SK-N-SH (cell line): ENCODE data around the gene DEPDC4. TPM values are rescaled to one million over a fixed set of nuclear protein-coding genes. Genes with fewer than 3 reads are reported as not detected.

Experiments used
- CTCF ChIA-PET: fragments of 300-600, 350-600 bp; formaldehyde crosslinking; extraction: SDS; loops from one replicate; lab custom pipeline; 2021; lab: Yijun Ruan, JAX
- POLR2A ChIA-PET: fragments of 350-600 bp; sonication (Branson Sonifier 250); formaldehyde crosslinking; extraction: SDS; loops from one replicate; lab custom pipeline; 2020; ENCODE audit warnings: antibody characterized with exemption, inconsistent platforms; lab: Yijun Ruan, JAX
- DNase-seq: peaks from one replicate; pipeline ENCODE4 v3.0.0; 2012
- H2AFZ ChIP-seq: fragments of 200-600 bp; sonication (generic); 2 replicates; pipeline ENCODE4 v1.8.1; 2016; ENCODE audit warnings: antibody characterized with exemption, mild to moderate bottlenecking, low read depth
- H3F3A ChIP-seq: fragments of 200-600 bp; sonication (generic); replicated peaks from 2 replicates; pipeline ENCODE3; 2016; ENCODE audit warnings: antibody characterized with exemption, mild to moderate bottlenecking; ENCODE audit not compliant: insufficient read depth
- H3K27ac ChIP-seq, 2 experiments: fragments of 200-500 bp in 1 of 2; fragments of 200-600 bp in 1 of 2; sonication (Bioruptor generic) in 1 of 2; sonication (generic), shearing (Covaris generic) in 1 of 2; 2 replicates each; pipeline versions ENCODE4 v1.5.1 to v1.6.1; 2014 to 2016; ENCODE audit warnings: low read depth in 2 of 2, inconsistent platforms in 1 of 2, low read length in 1 of 2, mild to moderate bottlenecking in 1 of 2, mixed read lengths in 1 of 2
- H3K27me3 ChIP-seq: fragments of 200-600 bp; sonication (generic), shearing (Covaris generic); 2 replicates; pipeline ENCODE4 v1.6.1; 2016; ENCODE audit warnings: mixed run types; ENCODE audit not compliant: insufficient read depth
- H3K36me3 ChIP-seq, 2 experiments: fragments of 200-500 bp in 1 of 2; fragments of 200-600 bp in 1 of 2; sonication (Bioruptor generic) in 1 of 2; sonication (generic) in 1 of 2; replicated peaks in 1 of 2; 2 replicates each; pipeline versions ENCODE3 to v1.5.1; 2014 to 2016; ENCODE audit warnings: low read length in 1 of 2, mild to moderate bottlenecking in 1 of 2; ENCODE audit not compliant: insufficient read depth in 2 of 2, control insufficient read depth in 1 of 2
- H3K4me1 ChIP-seq, 2 experiments: fragments of 200-500 bp in 1 of 2; fragments of 200-600 bp in 1 of 2; sonication (Bioruptor generic) in 1 of 2; sonication (generic), shearing (Covaris generic) in 1 of 2; 2 replicates each; pipeline versions ENCODE4 v1.5.1 to v1.6.1; 2014 to 2016; ENCODE audit warnings: low read depth in 1 of 2, low read length in 1 of 2, mixed run types in 1 of 2; ENCODE audit not compliant: insufficient read depth in 2 of 2, control insufficient read depth in 1 of 2
- H3K4me2 ChIP-seq: fragments of 200-600 bp; sonication (generic), shearing (Covaris generic); 2 replicates; pipeline ENCODE4 v1.6.1; 2017; ENCODE audit warnings: mixed run types
- H3K4me3 ChIP-seq, 2 experiments: fragments of 200-500 bp in 1 of 2; fragments of 200-600 bp in 1 of 2; sonication (Bioruptor generic) in 1 of 2; sonication (generic), shearing (Covaris generic) in 1 of 2; 2 replicates each; pipeline versions ENCODE4 v1.5.1 to v1.8.1; 2014 to 2016; ENCODE audit warnings: low read depth in 2 of 2, inconsistent platforms in 1 of 2, low read length in 1 of 2, mild to moderate bottlenecking in 1 of 2, mixed read lengths in 1 of 2, moderate library complexity in 1 of 2
- H3K79me2 ChIP-seq: fragments of 200-600 bp; sonication (generic); 2 replicates; pipeline ENCODE4 v1.8.1; 2017; ENCODE audit warnings: mild to moderate bottlenecking; ENCODE audit not compliant: insufficient read depth
- H3K9ac ChIP-seq: fragments of 200-600 bp; sonication (generic); 2 replicates; pipeline ENCODE4 v1.6.1; 2017; ENCODE audit warnings: mixed run types
- H3K9me2 ChIP-seq: fragments of 200-600 bp; sonication (generic); 2 replicates; pipeline ENCODE4 v1.6.1; 2017; ENCODE audit warnings: mixed run types
- H3K9me3 ChIP-seq: fragments of 200-600 bp; sonication (generic); 2 replicates; pipeline ENCODE4 v1.6.1; 2017; ENCODE audit warnings: mixed run types, mild to moderate bottlenecking, moderate library complexity
- H4K20me1 ChIP-seq: fragments of 200-600 bp; sonication (generic); 2 replicates; pipeline ENCODE4 v1.6.1; 2017; ENCODE audit warnings: mild to moderate bottlenecking, mixed run types; ENCODE audit not compliant: insufficient read depth
- CTCF ChIP-seq: fragments of 200-600 bp; sonication (generic); IDR thresholded peaks from 2 replicates; pipeline ENCODE4 v1.6.1; 2017; ENCODE audit warnings: antibody characterized with exemption, mild to moderate bottlenecking, moderate library complexity
- ELF1 ChIP-seq: IDR thresholded peaks from 2 replicates; pipeline ENCODE4 v1.4.0; 2012
- EP300 ChIP-seq, 2 experiments: IDR thresholded peaks; 2 replicates each; pipeline versions ENCODE4 v1.4.0 to v1.6.1; 2012; ENCODE audit warnings: borderline replicate concordance in 1 of 2, low read depth in 1 of 2, low read length in 1 of 2
- EZH2phosphoT487 ChIP-seq: fragments of 200-600 bp; sonication (generic); IDR thresholded peaks from 2 replicates; pipeline ENCODE4 v1.6.1; 2017; ENCODE audit warnings: low read depth, mixed run types, mild to moderate bottlenecking, antibody characterized with exemption, moderate library complexity, borderline replicate concordance
- FOSL2 ChIP-seq: IDR thresholded peaks from 2 replicates; pipeline ENCODE4 v1.4.0; 2012; ENCODE audit warnings: low read depth, mild to moderate bottlenecking, moderate library complexity, borderline replicate concordance
- FOXJ3 ChIP-seq: sonication (generic); formaldehyde crosslinking; IDR thresholded peaks from 2 replicates; pipeline ENCODE4 v1.5.1; 2020; ENCODE audit warnings: mild to moderate bottlenecking, missing genetic modification reagents
- IRF3 ChIP-seq: fragments of 150-350 bp; IDR thresholded peaks from 2 replicates; pipeline ENCODE4 v1.6.1; 2016; ENCODE audit warnings: mild to moderate bottlenecking, low read depth, low read length
- JUND ChIP-seq: IDR thresholded peaks from 2 replicates; pipeline ENCODE4 v1.4.0; 2012
- MEF2A ChIP-seq: IDR thresholded peaks from 2 replicates; pipeline ENCODE4 v1.4.0; 2012; ENCODE audit warnings: low read depth, borderline replicate concordance
- MXI1 ChIP-seq: IDR thresholded peaks from 2 replicates; pipeline ENCODE4 v1.6.1; 2012; ENCODE audit warnings: mild to moderate bottlenecking, low read depth, low read length, improper control_type of control experiment
- PBX3 ChIP-seq: IDR thresholded peaks from 2 replicates; pipeline ENCODE4; 2012
- POLR2AphosphoS5 ChIP-seq: IDR thresholded peaks from 2 replicates; pipeline ENCODE4 v1.6.1; 2012; ENCODE audit warnings: low read depth, low read length
- RAD21 ChIP-seq: IDR thresholded peaks from 2 replicates; pipeline ENCODE4 v1.6.1; 2012; ENCODE audit warnings: mild to moderate bottlenecking, low read length
- RCOR1 ChIP-seq: fragments of 150-350 bp; IDR thresholded peaks from 2 replicates; pipeline ENCODE4 v1.6.1; 2017; ENCODE audit warnings: antibody characterized with exemption, low read length
- RFX5 ChIP-seq: IDR thresholded peaks from 2 replicates; pipeline ENCODE4 v1.6.1; 2012; ENCODE audit warnings: mild to moderate bottlenecking, improper control_type of control experiment, low read length
- RXRA ChIP-seq: IDR thresholded peaks from 2 replicates; pipeline ENCODE4 v1.4.0; 2012; ENCODE audit warnings: low read depth, mild to moderate bottlenecking, borderline replicate concordance
- SIN3A ChIP-seq: IDR thresholded peaks from 2 replicates; pipeline ENCODE4 v1.6.1; 2012; ENCODE audit warnings: low read depth, mild to moderate bottlenecking, low read length, moderate library complexity, borderline replicate concordance
- TCF12 ChIP-seq: IDR thresholded peaks from 2 replicates; pipeline ENCODE4 v1.4.0; 2012
- TEAD4 ChIP-seq: IDR thresholded peaks from 2 replicates; pipeline ENCODE4 v1.4.0; 2012; ENCODE audit warnings: mild to moderate bottlenecking, borderline replicate concordance; ENCODE audit not compliant: insufficient read depth
- USF1 ChIP-seq: IDR thresholded peaks from 2 replicates; pipeline ENCODE4 v1.4.0; 2012; ENCODE audit warnings: low read depth, borderline replicate concordance
- YY1 ChIP-seq: IDR thresholded peaks from 2 replicates; pipeline ENCODE4 v1.4.0; 2012; ENCODE audit warnings: low read depth, mild to moderate bottlenecking
- WGBS: methylation state at CpG from one replicate; pipeline ENCODE4 v1.1.6; 2017; ENCODE audit warnings: low lambda C conversion rate; 5-methylcytosine and 5-hydroxymethylcytosine counted together
- polyA plus RNA-seq, 3 experiments: library from polyadenylated mRNA; depleted of rRNA; stranded (reverse); fragments of >200 nt; gene quantifications; 2 replicates each; pipeline ENCODE4 v1.2.3, GENCODE V29; 2012

The DEPDC4 gene
- polyA plus RNA-seq, 1 of the 3 experiments (the other 2 are of a cell fraction) = 0.76 TPM

- Histone ChIP-seq H3K27ac (no peak overlapping the region), H4K20me1 (no peaks in the 10 kb centered on the region), H3K79me2 (peaks cover 27% of the 10 kb centered on the region; the same call in 1 of the 2 replicates), H3K27me3 (no peaks in the 10 kb centered on the region), H3K4me3 (no peak overlapping the region), H3K9me2 (no peaks in the 10 kb centered on the region), H3K9ac (no peak overlapping the region), H3F3A (no peaks in the 10 kb centered on the region), H3K4me2 (no peak overlapping the region), H3K36me3 (peaks cover 20 to 77% of the 10 kb centered on the region in 2 experiments), H3K9me3 (no peaks in the 10 kb centered on the region), H2AFZ (no peak overlapping the region), H3K4me1 (no peaks in the 10 kb centered on the region)
- TF ChIP-seq JUND = no peak
- TF ChIP-seq RFX5 = no peak
- no peak for TF ChIP-seq ELF1
- TF ChIP-seq RAD21 = no peak
- TF ChIP-seq EZH2phosphoT487 = no peak
- TF ChIP-seq POLR2AphosphoS5 = no peak
- no peak for TF ChIP-seq PBX3
- no peak for TF ChIP-seq EP300 (IDR thresholded peaks at IDR 0.05; ENCODE audit: borderline replicate concordance in 1 of 2, low read depth in 1 of 2, low read length in 1 of 2)
- no peak for TF ChIP-seq RCOR1
- TF ChIP-seq IRF3 = no peak
- ChIA-PET POLR2A (no interaction called here), CTCF (interaction anchor here (1.7 kb wide), 1 partner anchor 10 kb away, joined by 3 read pairs; no protein-coding TSS in a partner anchor)
- no peak for DNase-seq
- 100% methylated on average over 1 of the region's 1 CpG for WGBS
Measured at GRCh38 chr12:100302081-100302480, 35.2 kb upstream of the DEPDC4 start.

- H3K27me3 ChIP-seq = no peaks in the 10 kb centered on the region
- no peaks in the 10 kb centered on the region for H3K9me3 ChIP-seq
- H3K79me2 ChIP-seq = peaks cover 19% of the 10 kb centered on the region
- CTCF ChIA-PET = interaction anchor here (1.0 kb wide), 1 partner anchor 61 kb away, joined by 3 read pairs; no protein-coding TSS in a partner anchor
- no peak overlapping the region for H2AFZ ChIP-seq
- H3K4me2 ChIP-seq = no peak overlapping the region
- WGBS = 82% methylated on average over 4 of the region's 4 CpGs
- peaks cover 7% of the 10 kb centered on the region for H3F3A ChIP-seq
- POLR2A ChIA-PET = no interaction called here
- peak overlapping the region in 1 of 2 experiments; percentile 33; a peak in 1 of 4 replicates for H3K27ac ChIP-seq
- H4K20me1 ChIP-seq = no peaks in the 10 kb centered on the region; the same call in 1 of the 2 replicates
- no peak overlapping the region for H3K9ac ChIP-seq
- H3K4me1 ChIP-seq = no peaks in the 10 kb centered on the region
- peaks cover 23 to 45% of the 10 kb centered on the region in 2 experiments for H3K36me3 ChIP-seq
- DNase-seq = no peak
- no peaks in the 10 kb centered on the region for H3K9me2 ChIP-seq
- no peak overlapping the region for H3K4me3 ChIP-seq
- no peak for TF ChIP-seq MEF2A
- no peak for TF ChIP-seq RCOR1
- no peak for TF ChIP-seq EP300 (IDR thresholded peaks at IDR 0.05; ENCODE audit: borderline replicate concordance in 1 of 2, low read depth in 1 of 2, low read length in 1 of 2)
- TF ChIP-seq RAD21 = no peak
- peak; percentile 26; the same call in 1 of the 2 replicates for TF ChIP-seq PBX3
- TF ChIP-seq TCF12 = no peak
- peak; percentile 33; the same call in 1 of the 2 replicates for TF ChIP-seq FOSL2
- no peak for TF ChIP-seq FOXJ3 (CRISPR knock-in tag)
- TF ChIP-seq MXI1 = no peak
- TF ChIP-seq YY1 = no peak
- TF ChIP-seq CTCF = no peak
- no peak for TF ChIP-seq TEAD4
- TF ChIP-seq RFX5 = no peak
- no peak for TF ChIP-seq SIN3A
- TF ChIP-seq RXRA = no peak
- no peak for TF ChIP-seq USF1
Measured at GRCh38 chr12:100295764-100296555, 29.1 kb upstream of the DEPDC4 start.
